Measurements from ENCODE around the gene PPFIBP1. TPM values are rescaled to one million over a fixed set of nuclear protein-coding genes. Genes with fewer than 3 reads are reported as not detected.
A peak's percentile ranks its signal among the peaks of the same experiment; 100 is the strongest.

The PPFIBP1 gene
- total RNA-seq, result 100 to 1,000 TPM in 3 of 5 donors, 10 to 100 TPM in 2; 36.8 to 254 (median 108) TPM
- 10 to 100 TPM in 2 of 3 donors, 1 to 10 TPM in 1; 6.6 to 18.2 (median 15.1) TPM for polyA plus RNA-seq
- long read RNA-seq, donor 1, partial matches to known transcripts, result 0 of 3 reads
- long read RNA-seq, donor 1, other reads (novel, unspliced or antisense), result 0 of 3 reads
- long read RNA-seq, donor 2, transcript PPFIBP1-204 (6 exons, 875 nt), result major isoform, 5 of 8 reads
- long read RNA-seq, donor 2, partial matches to known transcripts, result 0 of 8 reads
- long read RNA-seq, donor 2, other reads (novel, unspliced or antisense), result 0 of 8 reads
- long read RNA-seq, donor 3, transcript PPFIBP1-218 (1 exons, 1,565 nt), result major isoform, 5 of 7 reads
- long read RNA-seq, donor 3, partial matches to known transcripts, result 0 of 7 reads
- long read RNA-seq, donor 3, other reads (novel, unspliced or antisense), result 0 of 7 reads
- long read RNA-seq, donor 4, partial matches to known transcripts, result 0 of 1 reads
- long read RNA-seq, donor 4, other reads (novel, unspliced or antisense), result 0 of 1 reads
- long read RNA-seq, donor 5, partial matches to known transcripts, result 0 of 5 reads
- long read RNA-seq, donor 5, other reads (novel, unspliced or antisense), result 0 of 5 reads
- long read RNA-seq, donor 6, transcript PPFIBP1-204 (6 exons, 875 nt), result major isoform, 11 of 20 reads
- long read RNA-seq, donor 6, transcript PPFIBP1-216 (4 exons, 2,805 nt), result minor isoform, 5 of 20 reads
- long read RNA-seq, donor 6, partial matches to known transcripts, result 0 of 20 reads
- long read RNA-seq, donor 6, other reads (novel, unspliced or antisense), result 0 of 20 reads
- long read RNA-seq, donor 7, partial matches to known transcripts, result 0 of 6 reads
- long read RNA-seq, donor 7, other reads (novel, unspliced or antisense), result 0 of 6 reads
- long read RNA-seq, donor 8, transcript PPFIBP1-216 (4 exons, 2,805 nt), result major isoform, 7 of 13 reads
- long read RNA-seq, donor 8, partial matches to known transcripts, result 0 of 13 reads
- long read RNA-seq, donor 8, other reads (novel, unspliced or antisense), result 0 of 13 reads
- long read RNA-seq, donor 9, partial matches to known transcripts, result 0 of 3 reads
- long read RNA-seq, donor 9, other reads (novel, unspliced or antisense), result 0 of 3 reads
- long read RNA-seq, donor 10, partial matches to known transcripts, result 0 of 1 reads
- long read RNA-seq, donor 10, other reads (novel, unspliced or antisense), result 0 of 1 reads

DNA sequence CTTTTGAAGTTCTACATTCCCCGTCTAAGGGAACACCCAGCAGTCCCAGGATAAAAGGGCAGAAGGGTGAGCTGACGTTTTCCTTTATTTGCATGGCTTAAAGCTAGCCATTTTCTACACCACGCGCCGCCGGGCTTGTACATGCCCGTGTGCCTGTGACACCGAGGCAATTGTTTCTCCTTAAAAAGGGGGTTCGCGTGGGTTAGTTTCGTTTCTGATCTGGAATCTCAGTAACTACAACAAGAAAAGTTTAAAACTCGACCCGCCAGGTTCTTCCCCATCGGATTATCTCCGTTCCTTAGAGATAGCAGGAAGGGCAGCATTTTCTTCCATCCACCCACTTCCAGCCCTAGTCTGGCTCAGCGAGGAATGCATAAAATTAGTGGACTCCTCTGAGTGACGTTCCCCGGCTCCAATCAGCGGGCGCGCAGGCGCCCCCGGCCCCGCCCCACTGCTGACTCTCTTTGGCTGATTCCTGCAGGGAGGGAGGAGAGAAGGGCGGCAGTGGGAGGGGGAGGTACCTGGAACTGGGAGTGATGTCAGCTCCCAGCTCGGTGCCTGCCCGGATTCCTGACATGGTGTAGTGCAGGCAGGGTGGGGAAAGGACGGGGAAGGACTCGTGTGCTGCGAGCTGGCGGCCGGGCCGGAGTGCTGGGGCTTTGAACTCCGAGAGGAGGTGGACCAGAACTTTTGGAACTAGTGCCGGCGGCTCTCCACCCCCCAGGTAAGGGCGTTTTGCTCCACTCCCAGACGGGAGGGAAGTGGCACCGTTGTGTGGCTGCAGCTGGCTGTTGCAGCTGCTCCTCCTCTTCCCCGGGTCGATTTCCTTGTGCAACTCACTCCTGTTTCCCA, at the start of gene PPFIBP1:
PPFIBP1 (plus strand) TSS at position 565 of the 852 bp plus-strand sequence. CDS start 109,191 bp downstream, outside the sequence.
- intact Hi-C loops (cut with DNase I; ENCODE audit: low total_unique reads), result loop anchor here (10.0 kb wide), 1 partner anchor 111 kb away; no protein-coding TSS in a partner anchor
- H3K36me3 ChIP-seq, result no peaks in the 10 kb centered on the region
- DNase-seq, result peak; percentile 99
- no peaks in the 10 kb centered on the region for H3K27me3 ChIP-seq
- no peaks in the 10 kb centered on the region for H3K9me3 ChIP-seq
- peak within 1 kb of the TSS; percentile 59 to 89 (median 68) for H3K4me3 ChIP-seq
- TF ChIP-seq POLR2A (IDR thresholded peaks at IDR 0.05) (peak in 2 of 4 donors; percentile 69 to 79), POLR2AphosphoS5 (IDR thresholded peaks at IDR 0.05) (peak in 2 of 3 donors; percentile 95 to 96), EP300 (IDR thresholded peaks at IDR 0.05) (no peak)
- TF ChIP-seq, protein P1, sequence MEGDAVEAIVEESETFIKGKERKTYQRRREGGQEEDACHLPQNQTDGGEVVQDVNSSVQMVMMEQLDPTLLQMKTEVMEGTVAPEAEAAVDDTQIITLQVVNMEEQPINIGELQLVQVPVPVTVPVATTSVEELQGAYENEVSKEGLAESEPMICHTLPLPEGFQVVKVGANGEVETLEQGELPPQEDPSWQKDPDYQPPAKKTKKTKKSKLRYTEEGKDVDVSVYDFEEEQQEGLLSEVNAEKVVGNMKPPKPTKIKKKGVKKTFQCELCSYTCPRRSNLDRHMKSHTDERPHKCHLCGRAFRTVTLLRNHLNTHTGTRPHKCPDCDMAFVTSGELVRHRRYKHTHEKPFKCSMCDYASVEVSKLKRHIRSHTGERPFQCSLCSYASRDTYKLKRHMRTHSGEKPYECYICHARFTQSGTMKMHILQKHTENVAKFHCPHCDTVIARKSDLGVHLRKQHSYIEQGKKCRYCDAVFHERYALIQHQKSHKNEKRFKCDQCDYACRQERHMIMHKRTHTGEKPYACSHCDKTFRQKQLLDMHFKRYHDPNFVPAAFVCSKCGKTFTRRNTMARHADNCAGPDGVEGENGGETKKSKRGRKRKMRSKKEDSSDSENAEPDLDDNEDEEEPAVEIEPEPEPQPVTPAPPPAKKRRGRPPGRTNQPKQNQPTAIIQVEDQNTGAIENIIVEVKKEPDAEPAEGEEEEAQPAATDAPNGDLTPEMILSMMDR (IDR thresholded peaks at IDR 0.05), result peak in 4 of 7 experiments; percentile 10 to 38 (median 20)
- H3K27ac ChIP-seq, result peak within 1 kb of the TSS; percentile 90 to 95 (median 92)
- peaks cover 0 to 38% (median 14%) of the 10 kb centered on the region in 4 donors for H3K4me1 ChIP-seq
- WGBS, 5 donors, result 0 to 1% (median 0%) methylated on average over 38 to 41 of the region's 41 CpGs

DNA sequence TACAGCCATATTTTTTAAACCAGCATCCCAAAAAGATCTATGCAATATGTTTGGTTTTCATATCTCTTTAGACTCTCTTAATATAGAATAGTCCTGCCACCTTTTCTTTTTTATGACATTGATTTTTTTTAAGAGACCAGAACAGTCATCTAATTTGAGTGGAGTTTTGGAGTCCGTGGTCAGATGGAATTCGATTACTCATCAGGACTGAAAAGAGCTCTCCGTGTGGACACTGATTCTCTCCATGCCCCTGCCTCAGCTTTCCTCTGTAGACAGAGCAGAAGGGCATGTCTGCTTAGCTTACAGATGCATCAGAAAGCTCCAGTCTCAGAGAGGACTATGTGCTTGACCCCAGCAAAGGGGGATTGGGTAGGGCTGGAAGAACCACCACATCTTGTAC, 49.7 kb upstream of the PPFIBP1 start:
- 61 to 79% (median 68%) methylated on average over 3 of the region's 3 CpGs for WGBS, 5 donors
- Histone ChIP-seq H3K4me1 (no peaks in the 10 kb centered on the region), H3K9me3 (peaks cover 9 to 35% (median 21%) of the 10 kb centered on the region in 4 donors), H3K27ac (no peak overlapping the region), H3K4me3 (no peak overlapping the region), H3K27me3 (no peaks in the 10 kb centered on the region), H3K36me3 (no peaks in the 10 kb centered on the region)
- intact Hi-C loops (cut with DNase I; ENCODE audit: low total_unique reads), result no loop called here
- TF ChIP-seq, protein P1 (IDR thresholded peaks at IDR 0.05), result no peak
- TF ChIP-seq POLR2A (IDR thresholded peaks at IDR 0.05) (no peak), POLR2AphosphoS5 (IDR thresholded peaks at IDR 0.05) (no peak), EP300 (IDR thresholded peaks at IDR 0.05) (no peak)
- DNase-seq, result no peak

DNA sequence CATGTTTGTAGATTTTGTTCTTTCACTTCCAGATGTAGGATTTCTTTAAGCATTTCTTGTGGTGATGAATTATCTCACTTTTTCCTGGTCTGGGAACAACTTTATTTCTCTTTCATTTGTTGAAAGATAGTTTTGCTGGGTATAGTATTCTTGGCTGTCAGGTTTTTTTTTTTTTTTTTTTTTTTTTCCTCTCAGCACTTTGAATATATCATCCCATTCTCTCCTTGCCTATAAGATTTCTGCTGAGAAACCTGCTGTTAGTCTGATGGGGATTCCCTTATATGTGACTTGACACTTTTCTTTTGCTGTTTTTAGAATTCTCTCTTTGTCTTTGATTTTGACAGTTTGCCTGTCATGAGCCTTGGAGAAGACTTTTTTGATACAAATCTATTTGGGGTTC, 47.0 kb upstream of the PPFIBP1 start:
- Histone ChIP-seq H3K27ac (no peak overlapping the region), H3K27me3 (no peaks in the 10 kb centered on the region), H3K36me3 (no peaks in the 10 kb centered on the region), H3K9me3 (peaks cover 9 to 35% (median 21%) of the 10 kb centered on the region in 4 donors), H3K4me3 (no peak overlapping the region), H3K4me1 (no peaks in the 10 kb centered on the region)
- TF ChIP-seq, protein P1 (IDR thresholded peaks at IDR 0.05), result no peak
- TF ChIP-seq POLR2A (IDR thresholded peaks at IDR 0.05) (no peak), EP300 (IDR thresholded peaks at IDR 0.05) (no peak), POLR2AphosphoS5 (IDR thresholded peaks at IDR 0.05) (no peak)
- intact Hi-C loops (cut with DNase I; ENCODE audit: low total_unique reads), result no loop called here
- DNase-seq, result no peak

Measured in stomach (tissue), 19 donors.